ENCODE measurements around the gene WNT1.

- TF ChIP-seq, protein P1, sequence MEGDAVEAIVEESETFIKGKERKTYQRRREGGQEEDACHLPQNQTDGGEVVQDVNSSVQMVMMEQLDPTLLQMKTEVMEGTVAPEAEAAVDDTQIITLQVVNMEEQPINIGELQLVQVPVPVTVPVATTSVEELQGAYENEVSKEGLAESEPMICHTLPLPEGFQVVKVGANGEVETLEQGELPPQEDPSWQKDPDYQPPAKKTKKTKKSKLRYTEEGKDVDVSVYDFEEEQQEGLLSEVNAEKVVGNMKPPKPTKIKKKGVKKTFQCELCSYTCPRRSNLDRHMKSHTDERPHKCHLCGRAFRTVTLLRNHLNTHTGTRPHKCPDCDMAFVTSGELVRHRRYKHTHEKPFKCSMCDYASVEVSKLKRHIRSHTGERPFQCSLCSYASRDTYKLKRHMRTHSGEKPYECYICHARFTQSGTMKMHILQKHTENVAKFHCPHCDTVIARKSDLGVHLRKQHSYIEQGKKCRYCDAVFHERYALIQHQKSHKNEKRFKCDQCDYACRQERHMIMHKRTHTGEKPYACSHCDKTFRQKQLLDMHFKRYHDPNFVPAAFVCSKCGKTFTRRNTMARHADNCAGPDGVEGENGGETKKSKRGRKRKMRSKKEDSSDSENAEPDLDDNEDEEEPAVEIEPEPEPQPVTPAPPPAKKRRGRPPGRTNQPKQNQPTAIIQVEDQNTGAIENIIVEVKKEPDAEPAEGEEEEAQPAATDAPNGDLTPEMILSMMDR (conservative IDR thresholded peaks at IDR 0.05; ENCODE audit: low read length), result no peak; the same call in 1 of the 2 replicates
- TF ChIP-seq EZH2phosphoT487 (IDR thresholded peaks at IDR 0.05; ENCODE audit: borderline replicate concordance), result no peak
Measured at GRCh38 chr12:48972952-48973483, 5.1 kb upstream of the WNT1 start.

Data from Loucy (cell line).